ENCODE measurements around the gene PGAP2. TPM values are rescaled to one million over a fixed set of nuclear protein-coding genes. Genes with fewer than 3 reads are reported as not detected.

PGAP2 gene
- polyA plus RNA-seq, 2 of the 4 experiments (the other 2 are of a cell fraction), result 32.4 to 35.2 TPM

- peak; percentile 90 for TF ChIP-seq RFX5 (IDR thresholded peaks at IDR 0.05)
- TF ChIP-seq, protein P1, sequence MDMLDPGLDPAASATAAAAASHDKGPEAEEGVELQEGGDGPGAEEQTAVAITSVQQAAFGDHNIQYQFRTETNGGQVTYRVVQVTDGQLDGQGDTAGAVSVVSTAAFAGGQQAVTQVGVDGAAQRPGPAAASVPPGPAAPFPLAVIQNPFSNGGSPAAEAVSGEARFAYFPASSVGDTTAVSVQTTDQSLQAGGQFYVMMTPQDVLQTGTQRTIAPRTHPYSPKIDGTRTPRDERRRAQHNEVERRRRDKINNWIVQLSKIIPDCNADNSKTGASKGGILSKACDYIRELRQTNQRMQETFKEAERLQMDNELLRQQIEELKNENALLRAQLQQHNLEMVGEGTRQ (IDR thresholded peaks at IDR 0.05), result peak; percentile 77
- peak; percentile 99 for TF ChIP-seq E2F6 (IDR thresholded peaks at IDR 0.05; ENCODE audit: borderline replicate concordance, low read depth)
- TF ChIP-seq CEBPB (IDR thresholded peaks at IDR 0.05), result peak; percentile 62 to 92
- peak; percentile 41 for TF ChIP-seq HOXB5 (CRISPR knock-in tag; IDR thresholded peaks at IDR 0.05)
- no peak for TF ChIP-seq NFE2L2 (conservative IDR thresholded peaks at IDR 0.05; ENCODE audit: low read length)
- peak; percentile 44 to 92; a peak in 4 of 5 replicates for TF ChIP-seq JUN (IDR thresholded peaks at IDR 0.05)
- no peak for TF ChIP-seq RARB (CRISPR knock-in tag; IDR thresholded peaks at IDR 0.05)
- no peak for TF ChIP-seq ZNF302 (CRISPR knock-in tag; IDR thresholded peaks at IDR 0.05)
- TF ChIP-seq CTCF (IDR thresholded peaks at IDR 0.05), result no peak
These were observed 10.8 kb upstream of the PGAP2 start, which contains the start of gene NUP98 (continued) for GRCh38 chr11:3797329-3798090.

- CTCF ChIA-PET, result interaction anchor here (1.0 to 5.9 kb wide), 3 partner anchors 9 to 274 kb away, joined by 5 to 56 read pairs (median 6); partner anchors contain the start of gene PGAP2
- no peaks in the 10 kb centered on the region for H3K9me3 ChIP-seq
- ATAC-seq (no peak), DNase-seq (ENCODE audit: low read depth in 1 of 2, low spot score in 1 of 2) (no peak), FAIRE-seq (no peak)
- no peak overlapping the region for H3K4me3 ChIP-seq
- H3K4me2 ChIP-seq, result no peak overlapping the region
- peak overlapping the region in 1 of 2 experiments; percentile 94; a peak in 1 of 6 replicates for H3K27ac ChIP-seq
- 96% methylated on average over 9 of the region's 9 CpGs for WGBS (ENCODE audit: missing lambda C conversion rate)
- peaks cover 33% of the 10 kb centered on the region for H3K4me1 ChIP-seq
- POLR2A ChIA-PET, result interaction anchor here (2.1 kb wide), 1 partner anchor 9 kb away, joined by 23 read pairs; the partner anchor contains the start of gene PGAP2
- TF ChIP-seq MAFK (IDR thresholded peaks at IDR 0.05; ENCODE audit: partially characterized antibody) (peak; percentile 8), GATA3 (IDR thresholded peaks at IDR 0.05; ENCODE audit: borderline replicate concordance) (no peak)
These were observed 9.2 kb upstream of the PGAP2 start for GRCh38 chr11:3799143-3799542.

DNA sequence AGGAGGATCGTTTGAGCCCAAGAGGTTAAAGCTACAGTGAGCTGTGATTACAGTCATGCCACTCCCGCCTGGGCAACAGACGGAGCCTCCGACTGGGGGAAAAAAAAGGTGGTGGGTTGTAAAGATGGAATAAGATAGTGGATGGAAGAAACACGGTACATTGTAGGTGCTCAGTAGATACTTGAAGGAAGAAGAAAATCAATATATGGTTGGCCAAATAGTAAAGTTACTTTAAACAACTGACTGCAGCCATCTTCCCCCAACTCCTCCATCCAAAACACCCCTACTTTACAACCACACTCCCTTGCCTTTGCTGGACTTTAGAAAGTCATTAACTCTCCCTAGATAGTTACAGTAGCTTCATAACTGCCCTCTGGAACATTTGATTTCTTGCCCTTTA lies 8.5 kb upstream of the PGAP2 start:
- POLR2A ChIA-PET, result no interaction called here

DNA sequence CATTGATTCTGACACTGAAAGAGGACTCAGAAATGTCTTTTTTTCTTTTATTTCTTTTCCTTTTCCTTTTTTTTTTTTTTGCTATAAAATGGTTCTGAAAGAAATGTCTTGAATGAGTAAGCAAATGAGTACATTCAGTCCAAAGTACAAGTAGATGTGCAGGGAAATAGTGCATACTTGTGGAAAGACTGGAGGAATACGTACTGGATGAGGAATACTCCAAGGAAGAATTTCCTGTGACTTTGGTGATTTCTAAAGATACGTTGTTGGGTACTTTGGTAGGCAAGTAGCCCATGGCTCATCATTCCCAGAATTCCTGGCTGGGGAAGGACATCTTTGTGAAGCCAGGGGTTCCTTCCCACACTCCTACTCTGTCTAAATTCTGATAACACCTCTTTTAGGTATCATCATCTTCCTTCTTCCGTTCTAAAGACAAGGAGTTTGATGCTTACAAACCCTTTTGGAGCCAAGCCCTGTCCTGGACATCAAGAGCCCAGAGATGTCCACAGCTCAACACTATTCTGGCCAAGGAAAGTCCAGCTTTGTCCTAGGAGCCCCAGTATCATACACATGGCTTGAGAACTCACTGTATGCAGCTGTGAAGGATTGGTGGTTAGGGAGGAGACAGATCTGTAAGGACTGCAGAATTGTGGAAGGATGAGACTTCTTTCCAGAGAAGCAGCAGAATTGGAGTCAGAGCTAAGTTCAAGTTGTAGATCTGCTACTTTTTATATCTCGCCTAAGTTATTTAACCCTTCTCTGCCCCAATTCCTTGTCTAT lies 6.2 kb upstream of the PGAP2 start:
- ATAC-seq (peak in 1 of 2 experiments; percentile 2; a peak in 2 of 6 replicates), DNase-seq (ENCODE audit: low read depth in 1 of 2, low spot score in 1 of 2) (peak in 1 of 2 experiments; percentile 78), FAIRE-seq (no peak)
- Histone ChIP-seq H3K4me2 (peak overlapping the region; percentile 68), H3K4me3 (no peak overlapping the region), H3K9me3 (no peaks in the 10 kb centered on the region), H3K27ac (peak overlapping the region; percentile 85 to 86), H3K4me1 (peaks cover 21% of the 10 kb centered on the region)
- 46% methylated on average over 4 of the region's 4 CpGs for WGBS (ENCODE audit: missing lambda C conversion rate)
- POLR2A ChIA-PET, result no interaction called here
- CTCF ChIA-PET, result no interaction called here
- TF ChIP-seq CHD2 (IDR thresholded peaks at IDR 0.05; ENCODE audit: low read length, partially characterized antibody), result no peak
- peak; percentile 17 for TF ChIP-seq MAFK (IDR thresholded peaks at IDR 0.05; ENCODE audit: partially characterized antibody)

More for the DNA sequence above, 8.5 kb upstream of the PGAP2 start:
- H3K4me1 ChIP-seq, result peaks cover 33% of the 10 kb centered on the region
- H3K27ac ChIP-seq, result no peak overlapping the region; a peak in 1 of 6 replicates
- H3K9me3 ChIP-seq, result no peaks in the 10 kb centered on the region
- no peak for FAIRE-seq
- no peak for ATAC-seq
- H3K4me2 ChIP-seq, result no peak overlapping the region
- CTCF ChIA-PET, result interaction anchor here (1.0 to 5.9 kb wide), 3 partner anchors 10 to 273 kb away, joined by 5 to 56 read pairs (median 6); partner anchors contain the start of gene PGAP2
- no peak for TF ChIP-seq POLR2AphosphoS2 (conservative IDR thresholded peaks at IDR 0.05; ENCODE audit: low read length)
- no peak for TF ChIP-seq SREBF2 (IDR thresholded peaks at IDR 0.05)
- TF ChIP-seq CBX2 (IDR thresholded peaks at IDR 0.05; ENCODE audit: borderline replicate concordance, low read depth), result no peak
- no peak for TF ChIP-seq ESRRA (IDR thresholded peaks at IDR 0.05; ENCODE audit: borderline replicate concordance, low read length)
- TF ChIP-seq SMC3 (IDR thresholded peaks at IDR 0.05), result no peak
- TF ChIP-seq NPAS2 (CRISPR knock-in tag; IDR thresholded peaks at IDR 0.05; ENCODE audit: borderline replicate concordance), result no peak
- WGBS (ENCODE audit: missing lambda C conversion rate), result 83% methylated on average over 4 of the region's 5 CpGs
- H3K4me3 ChIP-seq, result no peak overlapping the region
- DNase-seq (ENCODE audit: low read depth in 1 of 2, low spot score in 1 of 2), result no peak

Data from A549 (cell line).